Hematopoietic multipotent progenitor cell treated with erythropoietin and hydrocortisone succinate and interleukin-3 and kit ligand, for 17 days (in vitro differentiated cells): Measurements from ENCODE around the gene PRKN.
A peak's percentile ranks its signal among the peaks of the same experiment; 100 is the strongest.

ENCODE experiments used
- DNase-seq: peaks from one replicate; pipeline ENCODE4 v3.0.0-alpha.2; 2015; ENCODE audit warnings: low spot score

PRKN gene

DNA sequence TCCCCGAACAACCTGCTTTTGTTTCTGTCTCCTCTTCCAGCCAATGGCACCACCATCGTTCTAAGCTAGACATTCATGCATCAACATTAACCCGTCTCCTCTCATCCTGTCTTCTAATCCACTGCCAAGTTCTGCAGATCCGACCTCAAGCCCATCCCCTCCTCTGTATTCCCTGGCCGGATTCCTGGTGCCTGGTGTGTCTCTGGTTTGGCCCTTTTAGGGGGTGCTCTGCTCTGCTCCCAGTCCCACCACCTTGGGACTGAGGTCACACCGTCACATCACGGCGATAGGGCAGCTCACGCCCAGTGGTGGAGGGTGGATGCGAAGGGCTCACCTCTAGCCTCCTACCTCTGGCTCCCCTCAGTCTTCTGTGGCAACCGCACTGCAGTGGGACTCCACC lies 1351.2 kb downstream of the PRKN start:
- no peak for DNase-seq

DNA sequence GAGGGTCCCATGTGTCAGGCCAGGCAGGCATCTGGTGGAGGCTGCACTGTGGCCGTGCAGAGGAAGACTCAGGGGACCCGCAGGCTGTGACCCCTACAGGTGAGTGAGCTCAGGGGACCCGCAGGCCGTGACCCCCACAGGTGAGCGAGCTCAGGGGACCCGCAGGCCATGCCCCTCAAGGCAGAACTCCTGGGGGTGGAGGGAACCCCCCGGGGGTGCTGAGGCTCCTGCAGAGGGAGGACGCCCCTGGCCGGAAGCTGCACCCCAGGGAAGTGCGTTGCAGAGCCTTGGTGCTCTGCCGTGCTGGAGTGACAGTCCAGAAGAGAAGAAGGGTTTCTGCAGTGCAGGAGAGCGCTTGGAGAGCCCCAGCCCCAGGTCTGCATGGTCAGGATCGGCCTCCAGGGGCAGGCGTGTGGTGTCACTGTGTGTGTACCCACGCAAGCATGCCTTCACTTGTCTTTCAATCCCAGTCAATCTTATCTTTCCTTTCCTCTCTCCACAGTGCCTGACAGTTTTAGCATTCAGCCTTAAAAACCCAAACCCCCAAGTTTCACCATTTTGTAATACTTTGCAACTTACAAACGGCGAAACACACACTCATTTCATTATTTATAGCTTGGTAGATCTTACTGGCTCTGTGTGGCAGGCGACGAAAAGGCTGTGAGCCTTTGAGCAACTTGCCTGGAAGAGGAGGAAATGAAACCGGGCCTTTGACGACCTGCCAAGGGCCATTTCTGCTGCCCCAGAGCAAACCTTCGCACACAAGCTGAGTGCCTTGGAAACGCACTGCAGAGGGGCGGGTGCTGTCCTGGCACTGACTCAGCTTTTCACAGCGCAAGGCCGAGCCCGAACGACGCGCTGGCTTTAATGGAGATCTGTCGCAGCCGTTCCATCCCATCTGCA lies 1352.3 kb downstream of the PRKN start:
- DNase-seq: no peak

DNA sequence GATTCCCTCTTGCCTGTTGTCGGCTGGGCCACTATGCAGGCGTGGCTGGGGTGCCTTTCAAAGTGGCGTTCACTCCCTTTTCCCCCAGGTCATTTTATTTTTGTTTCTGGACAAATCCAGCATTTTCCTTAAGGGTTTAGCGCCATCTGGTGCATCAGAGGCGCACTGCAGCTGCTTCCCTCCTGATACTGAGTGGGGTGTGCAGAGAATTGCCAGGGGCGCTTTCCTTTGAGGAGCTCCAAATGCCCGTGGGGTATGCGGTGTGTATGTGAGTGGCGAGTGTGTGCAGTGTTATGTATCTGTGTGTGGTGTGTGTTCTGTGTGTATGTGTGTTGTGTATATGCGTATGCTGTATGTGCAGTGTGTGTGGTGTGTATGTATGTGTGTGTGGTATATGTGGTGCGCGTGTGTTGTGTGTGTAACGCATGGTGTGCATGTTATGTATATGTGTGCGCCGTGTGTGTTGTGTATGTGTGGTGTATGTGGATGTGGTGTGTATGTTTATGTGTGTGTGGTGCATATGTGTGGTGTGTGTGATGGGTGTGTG lies 1353.6 kb downstream of the PRKN start:
- DNase-seq: peak; percentile 71

DNA sequence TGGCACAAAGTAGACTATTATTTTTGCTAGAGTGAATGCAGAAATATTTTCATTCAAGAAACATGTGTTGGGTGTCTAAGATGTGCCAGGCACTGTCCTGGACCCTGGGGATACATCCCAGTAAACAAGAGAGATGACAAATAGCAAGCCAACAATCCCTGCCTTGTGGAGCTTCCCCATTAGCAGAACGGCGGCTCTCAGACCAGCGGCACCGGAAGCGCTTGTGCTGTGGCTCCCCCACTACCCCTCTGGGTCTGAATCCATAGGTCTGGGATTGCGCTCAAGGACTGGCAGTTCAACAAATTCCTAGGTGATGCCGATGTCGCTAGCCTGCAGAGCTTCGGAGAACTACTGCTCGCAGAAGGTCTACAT lies 1355.2 kb downstream of the PRKN start:
- no peak for DNase-seq

DNA sequence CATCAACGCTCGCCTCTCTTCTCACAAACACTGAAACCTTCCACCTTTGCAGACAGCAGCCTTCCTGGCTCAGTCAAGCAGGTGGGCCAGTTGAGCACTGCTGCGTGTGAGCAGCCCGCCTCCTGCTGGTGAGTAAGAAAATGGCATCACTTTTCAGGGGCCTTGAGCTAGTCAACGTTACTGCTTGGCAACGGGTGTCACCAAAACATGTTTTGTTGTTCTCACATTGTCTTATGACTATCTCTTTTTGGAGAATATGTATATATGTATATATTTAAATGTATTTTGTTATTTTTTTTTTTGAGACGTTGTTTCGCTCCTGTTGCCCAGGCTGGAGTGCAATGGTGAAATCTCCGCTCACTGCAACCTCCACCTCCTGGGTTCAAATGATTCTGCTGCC lies 1356.7 kb downstream of the PRKN start:
- peak; percentile 65 for DNase-seq

DNA sequence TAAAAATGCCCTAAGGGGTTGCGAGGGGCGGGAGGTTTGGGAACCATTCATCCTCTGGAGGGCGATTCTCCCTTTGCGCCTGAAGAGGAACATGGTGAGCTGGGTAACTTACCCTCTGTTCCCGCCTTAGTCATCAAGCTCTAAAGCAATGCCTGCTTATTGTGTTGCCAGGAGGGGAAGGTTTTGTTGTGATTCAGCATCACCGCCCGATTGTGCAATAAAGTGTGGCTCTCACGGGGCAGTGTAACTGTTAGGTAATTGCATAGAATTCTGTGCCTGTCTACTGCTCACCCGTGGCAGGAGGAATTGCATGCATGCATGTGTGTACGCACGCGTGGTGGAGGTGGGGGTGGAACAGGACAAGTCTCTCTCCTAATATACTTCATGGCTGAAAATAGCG lies 1358.2 kb downstream of the PRKN start:
- no peak for DNase-seq

DNA sequence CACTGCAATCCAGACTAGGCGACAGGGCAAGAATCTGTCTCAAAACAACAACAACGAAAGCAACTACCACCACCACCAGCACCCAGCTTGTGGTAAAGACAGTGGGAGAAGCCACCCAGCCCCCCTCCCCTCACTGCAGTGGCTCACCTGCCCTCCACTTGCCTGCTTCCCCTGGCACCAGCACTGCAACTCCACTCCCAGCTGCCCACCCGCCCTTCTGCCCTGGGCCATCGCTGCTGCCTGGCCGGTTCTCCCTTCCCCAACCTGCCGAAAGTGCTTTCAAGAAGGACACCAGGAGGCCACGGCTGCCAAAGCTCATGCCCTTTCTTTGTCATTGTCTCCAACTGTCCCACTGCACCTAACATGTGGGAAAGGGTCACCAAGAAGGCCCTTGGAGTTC lies 1359.1 kb downstream of the PRKN start:
- DNase-seq: no peak

DNA sequence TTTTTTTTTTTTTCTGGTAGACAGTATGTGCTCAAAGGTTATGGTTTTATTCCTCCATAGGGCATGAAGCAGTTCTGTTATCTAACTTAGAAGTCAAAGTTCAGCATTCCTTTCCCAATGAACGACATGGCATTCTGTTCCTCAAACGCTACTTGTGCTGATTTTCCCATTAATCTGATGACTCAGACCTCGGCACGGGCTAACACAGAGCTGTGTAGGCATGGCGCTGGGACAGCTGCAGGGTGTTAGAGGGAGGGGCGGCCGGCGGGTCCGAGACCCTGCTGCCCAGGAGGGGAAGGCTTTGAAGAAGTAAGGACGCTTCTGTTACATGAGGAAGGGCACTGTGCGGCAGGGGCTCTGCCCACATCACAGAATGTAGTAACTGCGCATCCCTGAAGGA lies 1360.1 kb downstream of the PRKN start:
- DNase-seq: no peak

DNA sequence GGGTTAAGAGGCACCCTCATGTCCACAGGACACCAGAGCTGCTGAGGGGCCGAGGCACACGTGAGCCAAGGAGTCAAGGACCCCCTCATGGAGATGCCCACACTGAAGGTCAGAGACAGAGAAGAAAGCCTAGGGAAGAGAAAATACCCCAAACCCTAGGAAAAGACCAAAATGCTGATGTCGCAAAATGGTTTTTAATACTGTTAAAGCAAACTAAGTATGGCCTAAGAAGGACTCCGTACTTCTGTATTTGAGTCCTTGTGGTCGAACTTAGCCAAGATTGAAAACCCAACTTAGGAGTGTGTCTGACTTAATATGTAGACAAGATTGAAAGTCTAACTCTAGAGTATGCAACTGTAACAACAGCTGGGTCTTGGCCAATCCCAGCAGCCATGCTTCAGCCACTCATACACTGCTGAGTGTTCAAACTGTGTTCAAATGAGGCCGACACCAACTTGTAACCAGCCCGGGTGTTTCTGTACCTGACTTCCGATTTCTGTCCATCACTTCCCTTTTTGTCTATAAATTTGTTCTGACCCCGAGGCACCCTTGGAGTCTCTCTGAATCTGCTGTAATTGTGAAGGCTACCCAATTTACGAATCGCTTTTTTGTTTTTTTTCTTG lies 1361.2 kb downstream of the PRKN start:
- no peak for DNase-seq

DNA sequence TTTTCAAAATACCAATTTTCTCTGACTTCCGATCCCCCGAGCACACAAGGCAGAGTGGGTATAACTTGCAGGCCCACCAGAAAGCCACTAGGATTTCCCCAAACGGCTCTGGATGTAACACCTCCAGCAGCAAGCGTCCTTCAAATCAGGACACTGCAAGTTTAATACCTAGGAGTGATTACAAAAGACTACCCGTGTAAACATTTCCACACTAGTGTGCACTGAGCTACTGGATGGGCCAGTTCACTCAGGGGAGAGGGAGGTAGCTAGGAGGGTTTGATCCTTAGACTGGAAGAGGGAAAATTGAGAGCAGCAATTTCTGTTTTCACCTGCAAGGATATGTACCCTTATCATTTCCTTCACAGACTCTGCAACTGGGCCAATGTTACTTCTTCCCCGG lies 1361.9 kb downstream of the PRKN start:
- no peak for DNase-seq

DNA sequence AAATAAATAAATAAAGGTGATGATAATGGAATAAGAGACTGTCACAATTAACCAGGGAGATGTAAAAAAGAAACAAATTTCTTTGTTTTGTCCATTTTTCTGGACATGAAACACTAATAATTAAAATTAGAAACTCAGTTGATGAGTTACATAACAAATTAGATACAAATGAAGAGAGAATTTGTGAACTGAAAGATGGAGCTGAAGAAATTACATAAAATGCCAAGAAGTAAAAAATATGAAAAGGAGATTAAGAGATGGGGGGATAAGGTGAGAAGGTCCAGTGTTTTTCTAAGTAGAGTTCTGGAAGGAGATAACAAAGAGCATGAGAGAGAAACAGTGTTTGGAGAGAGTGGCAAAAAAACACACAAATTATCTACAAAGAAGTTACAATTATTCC lies 1364.3 kb downstream of the PRKN start:
- DNase-seq: no peak

DNA sequence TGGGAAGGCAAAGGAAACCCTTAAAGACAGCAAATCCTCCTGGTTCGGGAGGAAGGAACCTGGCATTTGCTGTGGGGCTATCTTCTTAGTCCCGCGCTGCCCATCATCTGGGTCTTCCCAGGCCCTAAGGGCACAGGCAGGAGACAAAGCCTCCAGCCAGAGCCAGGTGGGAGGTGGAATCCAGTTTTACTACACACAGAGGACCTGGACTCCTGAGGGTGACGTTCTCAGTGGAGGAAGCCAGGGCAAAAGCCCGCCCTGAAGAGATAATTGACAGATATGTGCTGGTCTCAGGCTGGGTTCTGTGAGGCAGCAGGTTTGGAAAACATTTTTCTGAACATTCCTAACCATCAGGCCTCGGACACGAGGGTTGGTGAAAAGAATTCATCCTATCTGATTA lies 1365.3 kb downstream of the PRKN start:
- DNase-seq: no peak

DNA sequence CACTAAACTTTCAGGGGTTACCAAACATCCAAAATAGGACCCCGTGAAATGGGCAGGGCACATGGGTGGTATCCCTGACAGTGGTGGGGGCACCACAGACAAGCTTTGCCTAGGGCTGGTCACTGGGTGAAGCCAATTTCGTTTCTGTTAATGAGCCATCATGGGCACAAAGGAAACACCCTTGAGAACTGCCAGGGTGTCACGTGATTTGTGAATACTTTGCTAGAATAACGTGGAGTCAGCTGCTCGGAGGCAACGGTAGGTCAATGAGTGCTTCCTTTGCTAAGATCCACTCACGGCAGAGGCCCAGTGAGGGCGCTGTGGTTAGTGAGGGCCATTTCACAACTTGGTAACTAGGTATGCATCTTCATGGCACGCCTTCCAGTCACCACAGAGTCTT lies 1366.0 kb downstream of the PRKN start:
- no peak for DNase-seq

DNA sequence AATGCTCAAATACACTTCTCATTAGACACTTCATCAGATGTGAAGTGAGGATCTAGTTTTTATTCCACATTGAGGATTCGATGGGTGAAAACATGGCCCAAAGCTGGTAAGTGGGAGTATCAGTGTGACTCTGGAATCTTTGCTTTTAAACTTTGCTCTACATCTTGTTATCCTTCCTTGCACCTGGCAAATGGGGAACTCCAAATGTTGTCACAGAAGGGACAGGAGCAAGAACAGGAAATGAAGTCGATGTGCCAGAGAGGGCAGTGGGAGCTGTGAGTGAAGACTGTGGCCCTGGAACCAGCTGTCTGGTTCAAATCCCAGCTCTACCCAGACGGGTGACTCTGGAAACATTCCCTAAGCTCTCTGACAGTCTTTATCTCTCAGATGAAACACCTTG lies 1367.0 kb downstream of the PRKN start:
- no peak for DNase-seq

DNA sequence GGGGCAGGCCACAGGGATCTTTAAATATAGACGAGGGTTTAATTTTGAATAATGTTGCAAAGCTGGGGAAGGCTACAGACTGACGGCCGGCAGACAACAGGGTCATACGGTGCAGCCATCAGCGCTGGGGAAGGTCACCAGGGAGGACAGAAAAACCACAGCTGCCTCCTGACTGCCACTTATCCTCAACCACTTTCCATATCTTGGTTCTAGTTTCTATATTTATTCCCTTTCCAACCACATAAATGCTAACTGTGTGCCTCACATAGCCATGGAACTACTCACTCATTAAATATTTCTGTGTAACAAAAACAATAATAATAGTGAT lies 1368.0 kb downstream of the PRKN start:
- no peak for DNase-seq

DNA sequence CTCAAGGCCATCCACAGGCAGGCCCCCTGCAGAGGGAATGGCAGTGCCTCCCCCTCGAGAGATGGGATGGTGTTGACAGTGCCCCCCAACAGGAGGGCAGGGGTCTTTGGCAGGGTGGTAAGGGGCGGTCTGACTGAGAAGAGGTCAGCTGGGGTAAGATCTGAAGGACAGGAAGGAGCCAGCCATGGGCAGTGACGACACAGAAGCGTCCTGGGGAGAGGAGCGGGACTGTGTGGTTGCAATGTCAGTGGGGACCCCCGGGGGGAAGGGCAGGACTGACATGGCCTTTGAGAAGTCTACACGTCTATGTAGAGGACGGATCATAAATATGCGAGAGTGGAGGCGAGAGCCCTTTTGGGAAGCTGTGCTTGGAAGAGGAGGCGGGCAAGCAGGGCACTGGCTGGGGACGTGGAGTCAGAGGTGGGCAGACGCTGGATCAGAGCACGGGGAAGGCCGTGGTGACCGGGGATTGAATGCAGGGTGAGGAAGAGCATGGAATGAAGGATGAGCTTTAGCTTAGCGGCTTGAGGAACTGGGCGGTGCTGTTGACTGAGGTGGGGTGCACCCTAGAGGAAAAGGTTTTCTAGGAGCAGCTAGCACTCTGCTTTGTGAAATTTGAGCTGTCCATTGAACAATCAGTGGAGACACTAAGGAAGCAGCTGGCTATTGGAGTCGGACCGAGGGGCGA lies 1371.3 kb downstream of the PRKN start:
- no peak for DNase-seq

DNA sequence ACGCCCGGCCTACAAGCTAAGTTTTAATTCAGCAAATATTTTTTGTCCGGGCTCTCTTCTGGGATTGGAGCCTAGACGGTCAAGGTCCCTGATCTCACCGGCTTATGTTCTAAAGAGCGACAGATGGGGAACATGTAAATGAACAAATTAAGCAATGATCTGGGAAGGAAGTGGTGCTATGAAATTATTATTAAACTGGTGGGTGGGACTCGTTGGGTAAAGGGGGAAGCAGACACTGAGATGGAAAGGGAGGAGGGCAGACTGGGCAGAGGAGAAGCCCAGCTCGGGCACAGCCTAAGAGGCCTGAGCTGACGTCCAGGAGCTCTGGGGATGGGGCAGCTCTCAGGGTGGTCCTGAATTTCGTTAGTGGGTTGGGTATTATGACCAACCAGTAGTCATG lies 1371.9 kb downstream of the PRKN start:
- no peak for DNase-seq

DNA sequence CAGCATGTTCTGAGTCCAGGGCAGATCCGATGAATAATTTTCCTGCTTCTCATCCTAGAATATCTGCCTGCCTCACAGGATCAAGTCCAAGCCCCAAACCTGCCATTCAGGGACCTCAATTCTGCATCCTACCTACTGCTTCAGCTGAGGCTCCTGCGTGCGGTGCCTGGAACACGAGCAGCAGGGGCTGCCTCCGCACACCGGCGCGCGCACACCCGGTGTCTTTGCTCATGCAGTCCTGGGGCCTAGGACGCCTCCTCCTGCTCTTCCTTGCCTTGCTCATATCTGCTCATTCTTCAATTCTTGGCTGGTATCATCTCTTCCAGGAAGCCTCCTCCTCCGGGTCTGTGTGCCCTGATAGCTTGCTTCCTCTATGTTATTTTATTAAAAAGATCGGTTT lies 1372.6 kb downstream of the PRKN start:
- no peak for DNase-seq

DNA sequence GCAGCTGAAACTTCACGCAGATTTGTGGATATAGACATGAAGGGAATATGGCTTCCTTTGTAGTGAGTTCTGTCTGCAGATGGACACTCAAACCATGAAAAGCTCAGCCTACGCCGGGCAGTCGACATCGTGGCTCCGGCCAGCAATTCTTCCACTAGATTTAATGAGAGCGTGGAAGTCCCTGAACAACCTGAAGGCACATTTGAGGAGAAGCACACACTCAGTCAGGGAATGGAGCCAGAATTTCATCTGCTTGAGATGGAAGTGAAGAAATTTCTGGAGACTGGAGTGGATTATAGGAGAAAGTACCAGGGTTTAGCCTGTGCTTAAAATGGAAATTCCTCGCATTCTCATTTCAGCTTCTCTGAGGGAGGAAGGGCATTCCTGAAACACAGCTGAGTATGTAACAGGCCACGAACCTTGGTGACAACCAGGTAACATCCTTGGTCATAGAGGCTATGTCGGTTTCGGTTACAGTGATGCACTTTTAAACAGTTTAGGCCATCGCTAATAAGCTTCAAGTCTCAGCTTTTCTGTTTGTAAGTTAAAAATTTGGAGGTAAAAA lies 1373.2 kb downstream of the PRKN start:
- no peak for DNase-seq

DNA sequence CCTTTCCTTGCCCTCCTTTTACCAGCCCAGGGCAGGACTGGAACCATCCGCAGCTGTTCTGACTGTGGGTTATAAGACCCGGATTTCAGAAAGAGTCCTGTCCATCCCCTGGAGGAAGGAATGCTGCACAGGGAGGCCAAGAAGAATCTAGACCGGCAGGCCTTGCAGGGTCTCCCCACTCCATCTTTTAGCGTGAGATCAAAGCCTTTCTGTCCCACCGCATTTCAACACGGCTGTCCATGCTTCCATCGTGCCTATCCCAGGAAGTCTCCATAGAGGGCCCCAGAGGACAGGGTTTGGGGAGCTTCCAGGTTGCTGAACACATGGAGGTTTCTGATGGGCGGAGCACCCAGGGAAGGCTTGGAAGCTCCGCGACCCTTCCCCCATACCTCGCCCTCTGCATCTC lies 1374.4 kb downstream of the PRKN start:
- DNase-seq: no peak

DNA sequence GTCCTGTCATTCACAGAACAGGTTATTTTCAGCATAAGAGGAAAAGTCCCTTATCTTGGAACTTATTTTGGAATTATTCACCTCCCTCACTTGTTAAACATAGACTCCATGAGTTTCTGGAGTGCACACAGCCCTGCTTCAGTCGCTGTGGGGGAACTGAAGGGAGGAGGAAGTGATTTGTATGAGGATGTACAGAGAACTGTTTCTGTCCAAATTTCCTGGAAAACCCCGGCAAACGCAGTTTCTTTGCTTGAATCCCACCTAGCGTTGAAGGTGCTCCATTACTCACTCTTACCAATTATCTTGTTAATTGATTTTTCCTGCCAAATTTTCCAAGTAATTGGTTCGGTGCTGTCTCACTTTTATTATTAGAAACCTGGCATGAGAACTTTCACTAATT lies 1375.7 kb downstream of the PRKN start:
- DNase-seq: no peak

DNA sequence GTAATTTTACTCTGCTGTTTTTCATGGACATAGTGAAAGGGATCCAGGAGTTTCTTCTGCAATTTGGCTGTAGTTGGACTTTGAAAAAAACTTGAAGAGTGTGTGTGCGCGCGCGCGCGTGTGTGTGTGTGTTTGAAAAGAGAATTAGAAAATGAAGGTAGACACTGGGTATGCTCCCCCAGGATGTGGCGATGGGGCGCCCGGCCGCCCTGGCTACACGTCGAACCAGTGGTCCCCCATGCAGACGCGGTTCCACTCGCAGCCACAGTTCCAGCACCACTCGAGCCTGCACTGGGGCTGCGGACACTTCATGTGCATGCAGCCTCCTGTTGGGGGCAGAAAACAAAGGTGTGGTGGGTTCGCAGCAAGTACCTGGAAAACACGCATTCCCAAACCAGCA lies 1377.7 kb downstream of the PRKN start:
- no peak for DNase-seq

DNA sequence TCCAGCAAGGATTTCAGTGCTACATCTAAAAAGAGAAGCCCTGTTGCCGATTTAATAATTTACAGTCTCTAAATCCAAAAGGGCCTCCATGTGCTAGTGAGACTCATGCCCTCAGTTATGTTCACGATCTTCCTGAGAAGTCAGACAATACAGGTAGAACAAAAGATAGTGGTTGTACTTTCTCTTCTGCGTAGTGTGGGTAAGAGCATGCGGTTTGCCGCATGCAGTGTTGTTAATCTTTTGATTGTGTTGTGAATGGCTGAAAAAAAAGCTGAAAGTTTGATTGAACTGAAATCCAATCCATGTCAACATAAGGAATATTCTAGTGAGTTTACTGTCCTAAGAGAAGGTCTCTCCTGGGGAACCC lies 1379.0 kb downstream of the PRKN start:
- no peak for DNase-seq
